ENCODE measurements around the gene ORC5. TPM values are rescaled to one million over a fixed set of nuclear protein-coding genes. Genes with fewer than 3 reads are reported as not detected.

Gene ORC5
- total and polyA plus RNA-seq, 2 of the 13 experiments (the other 11 are each of a cell fraction or from before 2014, with no cell fraction given): 4.8 to 18.8 TPM

DNA sequence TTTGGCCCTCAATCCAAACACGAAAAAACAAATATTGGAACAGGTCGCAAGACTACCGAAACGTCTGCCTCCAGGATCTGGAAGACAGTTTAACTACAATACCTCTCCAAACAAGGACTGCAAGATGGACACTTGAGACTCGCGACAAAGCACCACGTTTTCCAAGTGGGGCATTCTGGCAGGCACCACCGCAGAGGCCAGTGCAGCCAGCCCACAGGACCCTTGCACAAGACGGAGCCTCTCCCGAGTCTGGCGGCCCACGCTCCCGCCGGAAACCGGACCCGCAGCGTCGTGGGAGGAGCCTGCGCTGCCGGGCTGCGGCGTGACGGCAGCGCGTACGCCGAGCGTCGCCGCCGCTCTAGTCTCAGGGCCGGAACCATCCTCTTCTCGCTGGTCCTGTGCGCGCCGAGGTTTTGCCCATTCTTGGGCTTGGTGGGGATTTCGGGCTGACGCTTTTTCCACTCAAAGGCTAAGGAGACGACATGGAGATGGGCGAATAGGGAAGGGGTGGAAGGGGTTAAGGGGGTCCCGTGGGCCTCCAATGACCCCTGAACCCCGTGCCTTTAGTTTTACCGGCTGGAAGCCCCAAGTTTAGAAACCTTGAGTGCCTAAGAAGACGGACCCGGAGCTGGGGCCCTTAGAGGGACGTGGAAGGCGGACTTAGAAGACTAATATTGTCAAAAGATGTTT is at the start of gene ORC5 (continued):
- TF ChIP-seq NR3C1 (CRISPR knock-in tag; IDR thresholded peaks at IDR 0.05): no peak
- TF ChIP-seq, protein P1, sequence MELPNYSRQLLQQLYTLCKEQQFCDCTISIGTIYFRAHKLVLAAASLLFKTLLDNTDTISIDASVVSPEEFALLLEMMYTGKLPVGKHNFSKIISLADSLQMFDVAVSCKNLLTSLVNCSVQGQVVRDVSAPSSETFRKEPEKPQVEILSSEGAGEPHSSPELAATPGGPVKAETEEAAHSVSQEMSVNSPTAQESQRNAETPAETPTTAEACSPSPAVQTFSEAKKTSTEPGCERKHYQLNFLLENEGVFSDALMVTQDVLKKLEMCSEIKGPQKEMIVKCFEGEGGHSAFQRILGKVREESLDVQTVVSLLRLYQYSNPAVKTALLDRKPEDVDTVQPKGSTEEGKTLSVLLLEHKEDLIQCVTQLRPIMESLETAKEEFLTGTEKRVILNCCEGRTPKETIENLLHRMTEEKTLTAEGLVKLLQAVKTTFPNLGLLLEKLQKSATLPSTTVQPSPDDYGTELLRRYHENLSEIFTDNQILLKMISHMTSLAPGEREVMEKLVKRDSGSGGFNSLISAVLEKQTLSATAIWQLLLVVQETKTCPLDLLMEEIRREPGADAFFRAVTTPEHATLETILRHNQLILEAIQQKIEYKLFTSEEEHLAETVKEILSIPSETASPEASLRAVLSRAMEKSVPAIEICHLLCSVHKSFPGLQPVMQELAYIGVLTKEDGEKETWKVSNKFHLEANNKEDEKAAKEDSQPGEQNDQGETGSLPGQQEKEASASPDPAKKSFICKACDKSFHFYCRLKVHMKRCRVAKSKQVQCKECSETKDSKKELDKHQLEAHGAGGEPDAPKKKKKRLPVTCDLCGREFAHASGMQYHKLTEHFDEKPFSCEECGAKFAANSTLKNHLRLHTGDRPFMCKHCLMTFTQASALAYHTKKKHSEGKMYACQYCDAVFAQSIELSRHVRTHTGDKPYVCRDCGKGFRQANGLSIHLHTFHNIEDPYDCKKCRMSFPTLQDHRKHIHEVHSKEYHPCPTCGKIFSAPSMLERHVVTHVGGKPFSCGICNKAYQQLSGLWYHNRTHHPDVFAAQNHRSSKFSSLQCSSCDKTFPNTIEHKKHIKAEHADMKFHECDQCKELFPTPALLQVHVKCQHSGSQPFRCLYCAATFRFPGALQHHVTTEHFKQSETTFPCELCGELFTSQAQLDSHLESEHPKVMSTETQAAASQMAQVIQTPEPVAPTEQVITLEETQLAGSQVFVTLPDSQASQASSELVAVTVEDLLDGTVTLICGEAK (IDR thresholded peaks at IDR 0.05): no peak
- TF ChIP-seq, protein P1 (CRISPR knock-in tag; IDR thresholded peaks at IDR 0.05): peak; percentile 81
- peak; percentile 74; the same call in 1 of the 2 replicates for TF ChIP-seq ZNF33B (CRISPR knock-in tag; IDR thresholded peaks at IDR 0.05)
- TF ChIP-seq KDM3A (CRISPR knock-in tag; IDR thresholded peaks at IDR 0.05; ENCODE audit: low read depth): peak; percentile 52; the same call in 1 of the 2 replicates
- peak; percentile 31; the same call in 1 of the 2 replicates for TF ChIP-seq FOXO1 (CRISPR knock-in tag; IDR thresholded peaks at IDR 0.05)
- TF ChIP-seq ADNP (CRISPR knock-in tag; IDR thresholded peaks at IDR 0.05): no peak
- TF ChIP-seq ZBTB3 (CRISPR knock-in tag; IDR thresholded peaks at IDR 0.05; ENCODE audit: borderline replicate concordance, low read depth): peak; percentile 66; the same call in 1 of the 2 replicates
- TF ChIP-seq ZNF362 (CRISPR knock-in tag; IDR thresholded peaks at IDR 0.05; ENCODE audit: borderline replicate concordance): no peak
- TF ChIP-seq, protein P2, sequence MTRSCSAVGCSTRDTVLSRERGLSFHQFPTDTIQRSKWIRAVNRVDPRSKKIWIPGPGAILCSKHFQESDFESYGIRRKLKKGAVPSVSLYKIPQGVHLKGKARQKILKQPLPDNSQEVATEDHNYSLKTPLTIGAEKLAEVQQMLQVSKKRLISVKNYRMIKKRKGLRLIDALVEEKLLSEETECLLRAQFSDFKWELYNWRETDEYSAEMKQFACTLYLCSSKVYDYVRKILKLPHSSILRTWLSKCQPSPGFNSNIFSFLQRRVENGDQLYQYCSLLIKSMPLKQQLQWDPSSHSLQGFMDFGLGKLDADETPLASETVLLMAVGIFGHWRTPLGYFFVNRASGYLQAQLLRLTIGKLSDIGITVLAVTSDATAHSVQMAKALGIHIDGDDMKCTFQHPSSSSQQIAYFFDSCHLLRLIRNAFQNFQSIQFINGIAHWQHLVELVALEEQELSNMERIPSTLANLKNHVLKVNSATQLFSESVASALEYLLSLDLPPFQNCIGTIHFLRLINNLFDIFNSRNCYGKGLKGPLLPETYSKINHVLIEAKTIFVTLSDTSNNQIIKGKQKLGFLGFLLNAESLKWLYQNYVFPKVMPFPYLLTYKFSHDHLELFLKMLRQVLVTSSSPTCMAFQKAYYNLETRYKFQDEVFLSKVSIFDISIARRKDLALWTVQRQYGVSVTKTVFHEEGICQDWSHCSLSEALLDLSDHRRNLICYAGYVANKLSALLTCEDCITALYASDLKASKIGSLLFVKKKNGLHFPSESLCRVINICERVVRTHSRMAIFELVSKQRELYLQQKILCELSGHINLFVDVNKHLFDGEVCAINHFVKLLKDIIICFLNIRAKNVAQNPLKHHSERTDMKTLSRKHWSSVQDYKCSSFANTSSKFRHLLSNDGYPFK (CRISPR knock-in tag; IDR thresholded peaks at IDR 0.05; ENCODE audit: borderline replicate concordance): peak; percentile 75
- no peak for TF ChIP-seq ZNF740 (CRISPR knock-in tag; IDR thresholded peaks at IDR 0.05)
- TF ChIP-seq, protein P3, sequence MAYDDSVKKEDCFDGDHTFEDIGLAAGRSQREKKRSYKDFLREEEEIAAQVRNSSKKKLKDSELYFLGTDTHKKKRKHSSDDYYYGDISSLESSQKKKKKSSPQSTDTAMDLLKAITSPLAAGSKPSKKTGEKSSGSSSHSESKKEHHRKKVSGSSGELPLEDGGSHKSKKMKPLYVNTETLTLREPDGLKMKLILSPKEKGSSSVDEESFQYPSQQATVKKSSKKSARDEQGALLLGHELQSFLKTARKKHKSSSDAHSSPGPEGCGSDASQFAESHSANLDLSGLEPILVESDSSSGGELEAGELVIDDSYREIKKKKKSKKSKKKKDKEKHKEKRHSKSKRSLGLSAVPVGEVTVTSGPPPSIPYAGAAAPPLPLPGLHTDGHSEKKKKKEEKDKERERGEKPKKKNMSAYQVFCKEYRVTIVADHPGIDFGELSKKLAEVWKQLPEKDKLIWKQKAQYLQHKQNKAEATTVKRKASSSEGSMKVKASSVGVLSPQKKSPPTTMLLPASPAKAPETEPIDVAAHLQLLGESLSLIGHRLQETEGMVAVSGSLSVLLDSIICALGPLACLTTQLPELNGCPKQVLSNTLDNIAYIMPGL (CRISPR knock-in tag; IDR thresholded peaks at IDR 0.05; ENCODE audit: borderline replicate concordance in 1 of 2, low read depth in 1 of 2): peak; percentile 91 to 94

Data from HepG2 (cell line).